ENCODE measurements around the gene PLXNC1. TPM values are rescaled to one million over a fixed set of nuclear protein-coding genes. Genes with fewer than 3 reads are reported as not detected.

The PLXNC1 gene
- total and polyA plus RNA-seq, 7 donors, result 1.2 to 10.2 (median 4.3) TPM

DNA sequence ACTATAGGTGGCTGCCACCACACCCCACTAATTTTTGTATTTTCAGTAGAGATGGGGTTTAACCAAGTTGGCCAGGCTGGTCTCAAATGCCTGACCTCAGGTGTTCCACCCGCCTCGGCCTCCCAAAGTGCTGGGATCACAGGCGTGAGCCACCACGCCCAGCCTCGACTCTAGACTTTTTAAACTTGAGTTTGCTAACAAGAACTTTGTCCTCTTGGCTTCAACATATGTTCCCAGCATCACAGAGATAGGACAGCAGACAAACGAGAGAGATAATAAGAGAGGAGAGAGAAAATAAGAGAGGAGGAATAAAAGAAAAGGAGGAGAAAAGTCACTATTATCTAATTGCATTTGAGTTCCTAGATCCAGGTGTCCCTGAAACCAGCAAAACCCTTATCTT lies 192.2 kb downstream of the PLXNC1 start:
- Histone ChIP-seq H3K4me1 (no peaks in the 10 kb centered on the region), H3K9me3 (no peaks in the 10 kb centered on the region), H3K27ac (no peak overlapping the region), H3K4me3 (no peak overlapping the region), H3K27me3 (no peaks in the 10 kb centered on the region), H3K36me3 (peaks cover 0 to 2% (median 0%) of the 10 kb centered on the region in 4 donors)
- no peak for TF ChIP-seq POLR2AphosphoS5 (IDR thresholded peaks at IDR 0.05)
- TF ChIP-seq, protein P1, sequence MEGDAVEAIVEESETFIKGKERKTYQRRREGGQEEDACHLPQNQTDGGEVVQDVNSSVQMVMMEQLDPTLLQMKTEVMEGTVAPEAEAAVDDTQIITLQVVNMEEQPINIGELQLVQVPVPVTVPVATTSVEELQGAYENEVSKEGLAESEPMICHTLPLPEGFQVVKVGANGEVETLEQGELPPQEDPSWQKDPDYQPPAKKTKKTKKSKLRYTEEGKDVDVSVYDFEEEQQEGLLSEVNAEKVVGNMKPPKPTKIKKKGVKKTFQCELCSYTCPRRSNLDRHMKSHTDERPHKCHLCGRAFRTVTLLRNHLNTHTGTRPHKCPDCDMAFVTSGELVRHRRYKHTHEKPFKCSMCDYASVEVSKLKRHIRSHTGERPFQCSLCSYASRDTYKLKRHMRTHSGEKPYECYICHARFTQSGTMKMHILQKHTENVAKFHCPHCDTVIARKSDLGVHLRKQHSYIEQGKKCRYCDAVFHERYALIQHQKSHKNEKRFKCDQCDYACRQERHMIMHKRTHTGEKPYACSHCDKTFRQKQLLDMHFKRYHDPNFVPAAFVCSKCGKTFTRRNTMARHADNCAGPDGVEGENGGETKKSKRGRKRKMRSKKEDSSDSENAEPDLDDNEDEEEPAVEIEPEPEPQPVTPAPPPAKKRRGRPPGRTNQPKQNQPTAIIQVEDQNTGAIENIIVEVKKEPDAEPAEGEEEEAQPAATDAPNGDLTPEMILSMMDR (IDR thresholded peaks at IDR 0.05), result no peak
- TF ChIP-seq POLR2A (IDR thresholded peaks at IDR 0.05), result no peak
- DNase-seq, result no peak
- intact Hi-C loops (cut with DNase I), result no loop called here
- WGBS, 2 donors, result 44 to 88% methylated on average over 6 of the region's 6 CpGs

DNA sequence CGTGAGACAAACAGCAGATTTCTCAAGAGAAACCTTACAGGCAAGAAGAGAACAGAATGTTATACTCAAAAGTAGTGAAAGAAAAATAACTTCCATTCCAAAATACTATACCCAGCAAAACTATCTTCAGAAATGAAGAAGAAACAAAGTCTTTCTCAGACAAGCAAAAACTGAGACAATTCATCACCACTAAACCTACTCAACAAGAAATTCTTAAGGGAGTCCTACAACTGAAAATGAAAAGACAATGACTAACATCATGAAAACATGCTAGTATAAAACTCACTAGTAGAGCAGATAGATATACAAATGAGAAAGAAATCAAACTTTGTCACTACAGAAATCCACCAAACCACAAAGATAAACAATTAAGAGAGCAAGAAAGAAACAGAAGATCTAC lies 204.8 kb downstream of the PLXNC1 start:
- H3K36me3 ChIP-seq, result peaks cover 0 to 17% (median 4%) of the 10 kb centered on the region in 4 donors
- intact Hi-C loops (cut with DNase I), result no loop called here
- 95 to 96% methylated on average over 1 of the region's 1 CpG for WGBS, 2 donors

More for the DNA sequence above, 204.8 kb downstream of the PLXNC1 start:
- no peaks in the 10 kb centered on the region for H3K4me1 ChIP-seq
- TF ChIP-seq POLR2A (IDR thresholded peaks at IDR 0.05) (no peak), EP300 (IDR thresholded peaks at IDR 0.05) (no peak)
- H3K27me3 ChIP-seq, result no peaks in the 10 kb centered on the region
- H3K27ac ChIP-seq, result no peak overlapping the region
- no peak for DNase-seq
- H3K9me3 ChIP-seq, result peaks cover 2 to 22% (median 10%) of the 10 kb centered on the region in 4 donors
- no peak overlapping the region for H3K4me3 ChIP-seq
